Measurements from ENCODE around the gene SIGLEC11.
A peak's percentile ranks its signal among the peaks of the same experiment; 100 is the strongest.
"Not testable (repeated sequence)": the region's sequence is repeated elsewhere in the genome, so short reads cannot be mapped to it uniquely, and the experiment has no call there.

Gene SIGLEC11

GRCh38 chr19:49949742-49950589 lies 11.0 kb downstream of the SIGLEC11 start:
- no peak for DNase-seq

GRCh38 chr19:49946415-49946814 lies 14.6 kb downstream of the SIGLEC11 start:
- DNase-seq, result no peak

GRCh38 chr19:49944567-49944966 lies 16.4 kb downstream of the SIGLEC11 start:
- DNase-seq, result not testable (repeated sequence)

GRCh38 chr19:49940482-49940791 lies 20.5 kb downstream of the SIGLEC11 start:
- DNase-seq, result no peak

GRCh38 chr19:49939721-49940481 lies 21.1 kb downstream of the SIGLEC11 start:
- DNase-seq, result no peak

GRCh38 chr19:49938662-49939061 lies 22.3 kb downstream of the SIGLEC11 start:
- no peak for DNase-seq

GRCh38 chr19:49937750-49938381 lies 23.1 kb downstream of the SIGLEC11 start:
- DNase-seq, result peak; percentile 33

GRCh38 chr19:49936549-49936948 lies 24.4 kb downstream of the SIGLEC11 start:
- DNase-seq, result no peak

- no peak for DNase-seq
Observed at GRCh38 chr19:49933643-49934042, 27.3 kb downstream of the SIGLEC11 start.

GRCh38 chr19:49932731-49933131 lies 28.2 kb downstream of the SIGLEC11 start:
- no peak for DNase-seq

- no peak for DNase-seq
Observed at GRCh38 chr19:49932041-49932451, 28.9 kb downstream of the SIGLEC11 start.

GRCh38 chr19:49931293-49932040 lies 29.5 kb downstream of the SIGLEC11 start:
- no peak for DNase-seq

- DNase-seq, result no peak
Observed at GRCh38 chr19:49930483-49931011, 30.4 kb downstream of the SIGLEC11 start.

GRCh38 chr19:49929611-49930482 lies 31.1 kb downstream of the SIGLEC11 start:
- DNase-seq, result peak; percentile 95

- peak; percentile 40 for DNase-seq
Observed at GRCh38 chr19:49929121-49929610, 31.8 kb downstream of the SIGLEC11 start, which contains the start of the genes ATF5 and NUP62. TSS of gene ATF5 (plus strand) at chr19:49929205. CDS start at chr19:49930851, 1,646 bp downstream. TSS of gene NUP62 (minus strand) at chr19:49929504. CDS start at chr19:49909807, 19,697 bp downstream.

GRCh38 chr19:49927526-49928264 lies 33.3 kb downstream of the SIGLEC11 start:
- DNase-seq, result no peak

- no peak for DNase-seq
Observed at GRCh38 chr19:49926515-49926914, 34.5 kb downstream of the SIGLEC11 start.

- no peak for DNase-seq
Observed at GRCh38 chr19:49925486-49925885, 35.5 kb downstream of the SIGLEC11 start.

- DNase-seq, result not testable (repeated sequence)
Observed at GRCh38 chr19:49924881-49925210, 36.1 kb downstream of the SIGLEC11 start.
